T follicular helper cell (primary cell): ENCODE results near the gene PTTG1.
A peak's percentile ranks its signal among the peaks of the same experiment; 100 is the strongest.

Experiments used
- DNase-seq: peaks from one replicate; pipeline ENCODE4 v3.0.0-alpha.2; 2020; ENCODE audit warnings: low read depth

The PTTG1 gene

GRCh38 chr5:160472482-160472881 lies 50.8 kb downstream of the PTTG1 start:
- DNase-seq, result no peak

GRCh38 chr5:160473681-160474080 lies 52.0 kb downstream of the PTTG1 start:
- DNase-seq, result no peak

GRCh38 chr5:160474084-160474483 lies 52.4 kb downstream of the PTTG1 start:
- no peak for DNase-seq

GRCh38 chr5:160475864-160476438 lies 54.3 kb downstream of the PTTG1 start:
- no peak for DNase-seq

- DNase-seq, result peak; percentile 28
These were observed 55.8 kb downstream of the PTTG1 start for GRCh38 chr5:160477266-160477970.

- DNase-seq, result no peak
These were observed 56.5 kb downstream of the PTTG1 start for GRCh38 chr5:160478163-160478562.
